HG02623 (cell line): Measurements from ENCODE around the gene RPGR.

Source experiments
- ATAC-seq: cut with Tn5 transposase; IDR thresholded peaks from one replicate; pipeline ENCODE4 v1.9.1; 2021; ENCODE audit warnings: moderate library complexity; ENCODE audit not compliant: unreplicated experiment

RPGR gene

GRCh38 chrX:38332505-38332904 is 5.2 kb upstream of the RPGR start:
- ATAC-seq, result peak; percentile 63

- ATAC-seq, result no peak
These were observed 419 bp upstream of the RPGR start for GRCh38 chrX:38327775-38328081.

DNA sequence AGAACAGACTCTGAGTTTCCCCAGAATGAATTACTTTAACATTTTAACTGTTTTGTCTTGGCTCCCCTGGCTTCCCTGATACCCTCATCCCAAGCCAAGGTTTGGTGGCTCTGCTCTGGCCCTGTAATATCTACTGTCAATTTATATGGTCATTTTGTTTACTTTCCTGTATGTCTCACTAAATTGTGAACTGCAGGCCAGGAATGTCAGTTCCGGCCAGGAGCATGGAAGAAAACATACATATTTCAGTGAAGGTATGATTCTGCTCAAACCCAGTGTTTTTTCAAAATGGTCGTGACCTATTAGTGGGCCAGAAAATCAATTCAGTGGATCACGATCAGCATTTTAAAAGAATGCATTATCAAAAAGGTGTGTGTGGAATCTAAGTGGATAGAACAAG is 1.2 kb downstream of the RPGR start:
- ATAC-seq, result no peak

- ATAC-seq, result no peak
These were observed 6.5 kb downstream of the RPGR start for GRCh38 chrX:38320819-38321218.

- no peak for ATAC-seq
These were observed 8.7 kb downstream of the RPGR start for GRCh38 chrX:38318606-38319005.

- ATAC-seq, result no peak
These were observed 9.1 kb downstream of the RPGR start for GRCh38 chrX:38318196-38318595.

- ATAC-seq, result no peak
These were observed 12.1 kb downstream of the RPGR start for GRCh38 chrX:38315186-38315585.

DNA sequence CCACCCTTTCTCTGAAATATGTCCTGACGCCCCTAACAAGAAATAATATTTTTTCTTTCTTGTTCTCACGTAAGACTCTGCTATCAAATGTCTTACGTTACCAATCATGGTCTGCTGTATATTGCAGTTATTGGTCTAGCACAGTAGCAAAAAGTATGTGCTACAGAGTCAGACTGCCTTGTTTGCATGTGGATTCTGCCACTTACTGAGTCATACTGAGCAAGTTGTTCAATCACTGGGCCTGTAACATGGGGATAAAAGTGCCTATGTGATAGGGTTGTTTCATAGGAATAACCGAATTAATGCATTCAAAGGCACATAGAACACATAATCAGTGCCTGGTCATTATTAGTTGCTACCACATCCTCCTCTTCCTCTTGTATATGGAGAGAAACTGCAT is 14.1 kb downstream of the RPGR start:
- no peak for ATAC-seq

GRCh38 chrX:38312436-38312835 is 14.9 kb downstream of the RPGR start:
- no peak for ATAC-seq

- ATAC-seq, result no peak
These were observed 15.6 kb downstream of the RPGR start for GRCh38 chrX:38311743-38312142.

- ATAC-seq, result no peak
These were observed 21.3 kb downstream of the RPGR start for GRCh38 chrX:38305971-38306370.

DNA sequence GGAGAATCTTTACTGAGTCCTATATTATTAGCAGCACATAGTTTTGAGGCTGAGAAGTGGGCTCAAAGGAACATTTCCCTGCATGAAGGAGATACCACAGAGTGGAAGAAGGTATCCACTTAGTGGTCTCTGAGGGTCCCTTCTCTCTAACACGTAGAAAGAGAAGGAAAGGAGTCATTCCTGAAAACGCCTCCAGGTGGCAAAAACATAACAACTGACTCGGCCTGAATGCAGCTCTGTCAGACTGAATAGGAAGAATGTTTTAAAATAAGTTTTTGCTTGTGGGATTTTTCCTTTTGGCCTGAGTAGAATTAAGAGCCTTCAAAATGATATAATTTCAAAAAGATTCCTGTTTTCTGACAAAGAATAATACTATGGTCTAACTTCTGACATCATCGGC is 23.3 kb downstream of the RPGR start:
- ATAC-seq, result no peak

DNA sequence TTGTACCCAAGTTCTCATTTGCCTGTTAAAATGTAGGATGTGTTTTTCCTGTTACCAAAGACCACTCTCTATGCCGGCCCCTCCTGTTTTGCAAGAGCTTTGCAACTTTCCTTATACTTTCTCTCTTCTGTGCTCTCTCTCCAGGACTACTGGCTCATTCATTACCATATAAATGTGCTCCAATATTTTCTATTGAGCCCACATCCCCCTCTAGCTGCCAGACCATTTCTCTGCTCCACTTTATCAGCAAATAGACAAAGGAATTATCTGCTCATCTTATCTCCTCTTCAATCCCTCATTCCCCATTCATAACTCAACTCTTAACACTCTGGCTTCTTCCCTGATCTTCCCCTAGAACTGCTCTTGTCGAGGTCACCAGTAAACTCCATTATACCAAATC is 33.6 kb downstream of the RPGR start:
- ATAC-seq, result no peak

GRCh38 chrX:38287674-38288073 is 39.6 kb downstream of the RPGR start:
- ATAC-seq, result no peak

DNA sequence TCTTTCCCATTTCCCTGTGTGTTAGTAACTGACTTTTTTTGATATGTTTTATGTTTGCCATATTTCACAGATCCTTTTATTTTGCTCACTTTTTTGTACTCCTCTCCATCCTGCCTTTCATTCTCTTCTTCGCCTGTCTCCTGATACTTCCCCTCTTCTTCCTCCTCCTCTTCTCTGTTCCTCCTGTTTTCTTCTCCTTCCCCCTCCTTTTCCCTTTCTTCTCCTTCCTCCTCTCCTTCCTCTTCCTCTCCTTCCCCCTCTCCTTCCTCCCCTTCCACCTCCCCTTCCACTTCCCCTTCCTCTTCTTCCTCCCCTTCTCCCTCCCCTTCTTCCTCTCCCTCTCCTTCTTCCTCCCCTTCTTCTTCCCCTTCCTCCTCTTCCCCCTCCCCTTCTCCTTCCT is 41.7 kb downstream of the RPGR start:
- no peak for ATAC-seq

DNA sequence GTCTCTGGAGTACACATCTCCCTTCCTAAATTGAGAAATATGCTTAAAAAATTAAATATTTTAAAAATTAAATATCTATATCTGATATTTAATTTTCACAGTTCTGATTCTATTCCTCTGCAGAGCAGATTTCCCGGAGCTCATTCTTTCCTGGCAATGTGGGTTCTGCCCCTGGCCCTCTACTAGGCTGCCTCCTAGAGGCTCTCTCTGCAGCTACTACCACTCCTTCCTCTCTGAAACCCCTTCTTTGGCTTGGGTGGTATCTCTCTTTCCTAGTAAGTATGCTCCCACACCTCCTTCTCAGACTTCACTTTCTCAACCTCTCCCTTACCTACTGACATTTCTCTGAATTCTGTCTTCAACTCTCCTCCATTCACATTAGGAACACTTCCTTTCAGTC is 45.3 kb downstream of the RPGR start:
- ATAC-seq, result no peak

- no peak for ATAC-seq
These were observed 48.1 kb downstream of the RPGR start for GRCh38 chrX:38279188-38279587.

- ATAC-seq, result no peak
These were observed 48.6 kb downstream of the RPGR start for GRCh38 chrX:38278682-38279081.

GRCh38 chrX:38277802-38278201 is 49.5 kb downstream of the RPGR start:
- no peak for ATAC-seq

- no peak for ATAC-seq
These were observed 50.2 kb downstream of the RPGR start for GRCh38 chrX:38277136-38277535.

- no peak for ATAC-seq
These were observed 51.2 kb downstream of the RPGR start for GRCh38 chrX:38276089-38276488.

- peak; percentile 35 for ATAC-seq
These were observed 51.7 kb downstream of the RPGR start for GRCh38 chrX:38275615-38276014.

DNA sequence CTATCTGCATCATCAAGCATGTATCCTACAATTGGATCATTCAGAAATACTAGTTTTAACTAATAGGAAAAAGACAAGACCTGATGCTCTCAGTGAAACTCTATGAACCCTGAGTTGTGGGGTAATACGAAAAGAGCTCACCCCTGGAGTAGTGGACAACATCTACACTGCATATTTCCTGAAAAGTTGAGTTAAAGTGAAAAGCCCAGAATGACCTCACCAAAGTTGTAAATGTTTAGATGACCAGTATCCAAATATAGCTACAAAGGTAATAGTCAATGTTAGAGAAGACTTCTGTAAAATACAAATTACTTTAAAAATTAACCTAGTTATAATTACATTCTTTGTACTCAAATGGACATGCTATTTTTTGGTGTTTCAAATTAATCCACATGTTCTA is 53.9 kb downstream of the RPGR start:
- peak; percentile 51 for ATAC-seq

- peak; percentile 59 for ATAC-seq
These were observed 56.1 kb downstream of the RPGR start for GRCh38 chrX:38271154-38271716.
